ENCODE results near the gene VIPR2.

GRCh38 chr7:159125955-159126270 is 18.8 kb downstream of the VIPR2 start:
- TF ChIP-seq IKZF1 (IDR thresholded peaks at IDR 0.05), result no peak
- TF ChIP-seq ZNF558 (CRISPR knock-in tag; IDR thresholded peaks at IDR 0.05; ENCODE audit: borderline replicate concordance), result no peak
- no peak for TF ChIP-seq ZNF597 (CRISPR knock-in tag; IDR thresholded peaks at IDR 0.05)
- no peak for TF ChIP-seq ZNF501 (CRISPR knock-in tag; IDR thresholded peaks at IDR 0.05)
- no peak for TF ChIP-seq CTCF (CRISPR knock-in tag; IDR thresholded peaks at IDR 0.05)
